Renal cortex interstitium (tissue), 3 donors: Measurements from ENCODE around the gene CEP250. TPM values are rescaled to one million over a fixed set of nuclear protein-coding genes. Genes with fewer than 3 reads are reported as not detected.

ENCODE experiments used
- polyA plus RNA-seq, 3 donors: library from polyadenylated mRNA; unstranded; fragments of 120-200 nt; gene quantifications; one replicate each; pipeline ENCODE4 v1.2.1, GENCODE V29; 2013; ENCODE audit not compliant: insufficient read length in 3 of 3

CEP250 gene
- polyA plus RNA-seq, 3 donors = 50.7 to 63.7 (median 54.0) TPM

Other genes starting within 250 kb of the CEP250 start
- gene MMP24, start 228.9 kb upstream of the CEP250 start, polyA plus RNA-seq = 1 to 10 TPM; 1.6 to 2.6 (median 1.8) TPM
- gene MMP24OS, start 177.5 kb upstream of the CEP250 start, polyA plus RNA-seq = 10 to 100 TPM; 33.6 to 51.0 (median 33.7) TPM
- 100 to 1,000 TPM; 130 to 167 (median 165) TPM for gene EIF6, start 170.8 kb upstream of the CEP250 start, polyA plus RNA-seq
- gene FAM83C, start 163.2 kb upstream of the CEP250 start, polyA plus RNA-seq = under 1 TPM in 1 of 3 donors, not detected in 2; 0.05 TPM
- 10 to 100 TPM; 53.6 to 59.1 (median 54.8) TPM for gene UQCC1, start 43.6 kb upstream of the CEP250 start, polyA plus RNA-seq
- under 1 TPM; 0.04 to 0.12 (median 0.09) TPM for gene GDF5, start 17.4 kb upstream of the CEP250 start, polyA plus RNA-seq
- gene C20orf173, start 74.1 kb downstream of the CEP250 start, polyA plus RNA-seq = under 1 TPM in 1 of 3 donors, not detected in 2; 0.15 TPM
- 100 to 1,000 TPM; 348 to 352 (median 349) TPM for gene ERGIC3, start 86.5 kb downstream of the CEP250 start, polyA plus RNA-seq
- 1 to 10 TPM; 3.6 to 8.1 (median 4.9) TPM for gene SPAG4, start 160.2 kb downstream of the CEP250 start, polyA plus RNA-seq
- 100 to 1,000 TPM; 159 to 217 (median 165) TPM for gene CPNE1, start 209.3 kb downstream of the CEP250 start, polyA plus RNA-seq
- gene RBM12, start 209.3 kb downstream of the CEP250 start, polyA plus RNA-seq = 100 to 1,000 TPM in 1 of 3 donors, 10 to 100 TPM in 2; 93.6 to 113 (median 95.4) TPM
- gene NFS1, start 243.8 kb downstream of the CEP250 start, polyA plus RNA-seq = 10 to 100 TPM; 26.2 to 30.2 (median 29.7) TPM
- gene ROMO1, start 243.8 kb downstream of the CEP250 start, polyA plus RNA-seq = 10 to 100 TPM; 56.5 to 89.9 (median 89.0) TPM